ENCODE results near the gene MTA3.
"Not testable (repeated sequence)": the region's sequence is repeated elsewhere in the genome, so short reads cannot be mapped to it uniquely, and the experiment has no call there.

DNA sequence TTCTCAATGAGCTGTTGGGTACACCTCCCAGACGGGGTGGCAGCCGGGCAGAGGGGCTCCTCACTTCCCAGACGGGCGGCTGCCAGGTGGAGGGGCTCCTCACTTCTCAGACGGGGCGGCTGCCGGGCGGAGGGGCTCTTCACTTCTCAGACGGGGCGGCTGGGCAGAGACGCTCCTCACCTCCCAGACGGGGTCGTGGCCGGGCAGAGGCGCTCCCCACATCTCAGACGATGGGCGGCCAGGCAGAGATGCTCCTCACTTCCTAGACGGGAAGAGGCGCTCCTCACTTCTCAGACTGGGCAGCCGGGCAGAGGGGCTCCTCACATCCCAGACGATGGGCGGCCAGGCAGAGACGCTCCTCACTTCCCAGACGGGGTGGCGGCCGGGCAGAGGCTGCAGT is 53.2 kb downstream of the MTA3 start:
- TF ChIP-seq EZH2 (IDR thresholded peaks at IDR 0.05); POLR2AphosphoS5 (IDR thresholded peaks at IDR 0.05; ENCODE audit: borderline replicate concordance, low read depth, low read length): not testable (repeated sequence)
